NCI-H128 (cell line): ENCODE results near the gene SNX7.

ENCODE experiments used
- DNase-seq: peaks from one replicate; lab custom pipeline; 2025; ENCODE audit not compliant: unreplicated experiment; lab: John Stamatoyannopoulos, UW

The SNX7 gene, protein sequence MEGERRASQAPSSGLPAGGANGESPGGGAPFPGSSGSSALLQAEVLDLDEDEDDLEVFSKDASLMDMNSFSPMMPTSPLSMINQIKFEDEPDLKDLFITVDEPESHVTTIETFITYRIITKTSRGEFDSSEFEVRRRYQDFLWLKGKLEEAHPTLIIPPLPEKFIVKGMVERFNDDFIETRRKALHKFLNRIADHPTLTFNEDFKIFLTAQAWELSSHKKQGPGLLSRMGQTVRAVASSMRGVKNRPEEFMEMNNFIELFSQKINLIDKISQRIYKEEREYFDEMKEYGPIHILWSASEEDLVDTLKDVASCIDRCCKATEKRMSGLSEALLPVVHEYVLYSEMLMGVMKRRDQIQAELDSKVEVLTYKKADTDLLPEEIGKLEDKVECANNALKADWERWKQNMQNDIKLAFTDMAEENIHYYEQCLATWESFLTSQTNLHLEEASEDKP

DNA sequence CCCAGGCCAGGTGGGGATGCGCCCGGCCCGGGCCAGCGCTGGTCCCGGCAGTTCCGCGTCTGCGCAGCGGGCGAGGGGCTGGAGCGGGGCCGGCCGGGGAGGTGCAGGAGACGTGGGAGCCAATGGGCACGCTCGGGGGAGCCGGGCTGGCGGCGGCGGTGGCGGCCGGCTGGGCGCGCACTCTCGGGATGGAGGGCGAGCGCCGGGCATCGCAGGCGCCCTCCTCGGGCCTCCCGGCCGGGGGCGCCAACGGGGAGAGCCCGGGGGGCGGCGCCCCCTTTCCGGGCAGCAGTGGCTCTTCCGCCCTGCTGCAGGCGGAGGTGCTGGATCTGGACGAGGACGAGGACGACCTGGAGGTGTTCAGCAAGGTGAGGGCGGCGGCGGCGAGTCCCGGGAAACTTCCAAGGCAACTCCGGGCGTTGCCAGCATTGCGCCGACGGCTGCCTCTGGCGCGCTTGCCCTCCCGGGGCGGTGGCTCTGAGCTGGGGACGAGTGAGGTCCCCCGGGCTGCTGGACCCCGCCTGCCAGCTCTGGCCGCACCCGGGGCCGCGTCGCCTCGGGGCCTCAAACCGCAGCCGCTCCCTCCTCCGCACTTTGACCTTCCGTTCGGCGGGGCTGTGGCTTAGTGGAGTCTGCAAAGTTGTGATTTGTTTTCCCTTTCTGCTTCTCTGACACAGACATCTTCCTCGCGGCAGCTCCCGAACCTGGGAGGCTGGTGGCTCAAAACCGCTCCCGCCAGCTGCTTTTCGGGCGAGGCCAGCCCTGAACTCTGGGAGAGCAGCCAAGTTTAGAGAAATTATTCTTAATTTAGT, at the start of gene SNX7:
TSS of gene SNX7 (plus strand) at position 178 of the 812 bp plus-strand sequence. CDS start at position 189, 11 bp downstream.
- DNase-seq: no peak

DNA sequence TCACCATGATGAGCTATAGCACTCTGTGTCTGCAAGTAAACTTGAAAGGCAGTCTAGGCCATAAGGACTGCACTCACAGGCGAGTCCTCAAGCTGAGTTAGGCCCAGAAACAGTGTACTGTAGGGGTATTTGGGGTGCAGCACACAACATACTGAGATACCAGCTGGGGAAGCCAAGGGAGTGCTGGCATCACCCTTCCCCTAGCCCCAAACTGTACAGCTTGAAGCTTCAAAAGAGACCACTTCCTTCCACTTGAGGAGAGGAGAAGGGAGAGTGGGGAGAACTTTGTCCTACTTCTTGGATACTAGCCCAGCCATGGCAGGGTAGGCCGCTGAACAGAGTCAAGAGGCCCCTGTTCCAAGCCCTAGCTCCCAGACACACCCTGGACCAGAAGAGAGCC, 24.2 kb upstream of the SNX7 start:
- DNase-seq: no peak

DNA sequence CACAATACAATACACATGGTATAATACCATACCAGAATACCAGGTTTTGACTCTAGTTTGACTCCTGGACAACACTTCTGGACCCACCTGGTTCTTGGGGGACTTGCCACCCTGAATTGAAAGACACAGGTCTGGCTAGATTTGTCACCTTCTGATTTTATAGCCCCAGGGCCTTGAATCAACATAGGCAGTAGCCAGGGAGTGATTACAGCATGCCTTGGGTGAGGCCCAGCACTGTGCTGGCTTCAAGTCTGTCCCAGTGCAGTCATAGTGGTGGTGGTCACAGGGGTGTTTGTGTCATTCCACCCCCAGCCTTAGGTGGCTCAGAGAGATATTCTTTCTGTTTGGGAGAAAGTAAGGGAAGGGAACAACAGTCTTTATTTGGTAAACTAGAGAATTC, 23.3 kb upstream of the SNX7 start:
- DNase-seq: no peak

DNA sequence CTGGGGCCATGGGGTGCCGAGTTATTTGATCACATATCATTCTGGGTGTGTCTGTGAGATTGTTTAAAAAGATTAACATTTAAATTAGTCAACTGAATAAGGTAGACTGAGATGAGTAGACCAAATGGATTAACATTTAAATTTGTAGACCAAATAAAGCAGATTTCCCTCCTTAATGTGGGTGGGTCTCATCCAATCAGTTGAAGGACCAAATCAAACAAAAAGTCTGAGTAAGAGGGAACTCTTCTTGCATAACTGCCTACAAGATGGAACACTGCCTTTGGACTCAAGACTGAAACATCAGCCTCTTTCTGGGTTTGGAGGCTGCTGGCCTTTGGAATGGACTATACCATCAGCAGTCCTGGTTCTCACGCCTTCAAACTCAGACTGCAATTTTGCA, 17.0 kb upstream of the SNX7 start:
- no peak for DNase-seq

DNA sequence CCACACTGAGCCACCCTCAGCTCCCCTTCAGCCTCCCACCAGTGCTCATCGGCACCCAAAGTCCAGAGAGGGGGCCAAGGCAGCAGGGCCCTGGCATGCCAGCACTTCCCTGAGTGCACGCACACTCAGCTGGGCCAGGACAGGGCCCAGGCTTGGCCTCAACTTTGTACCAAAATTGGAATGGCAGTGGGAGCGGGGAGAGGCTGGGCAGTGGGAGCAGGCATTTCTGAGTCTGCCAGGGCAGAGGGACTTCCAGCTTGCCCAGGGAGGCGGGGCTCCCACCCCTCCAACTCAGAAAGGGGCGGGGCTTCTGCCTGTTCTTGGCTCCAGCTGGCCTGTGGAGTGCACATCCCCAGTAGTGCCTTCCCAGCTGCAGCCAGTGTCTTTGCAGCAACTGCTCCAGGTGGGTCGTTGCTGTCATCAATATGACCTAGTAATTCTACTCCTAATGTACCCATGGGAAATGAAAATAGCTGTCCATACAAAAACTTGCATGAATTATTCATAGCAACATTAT, 10.3 kb upstream of the SNX7 start:
- DNase-seq: no peak

DNA sequence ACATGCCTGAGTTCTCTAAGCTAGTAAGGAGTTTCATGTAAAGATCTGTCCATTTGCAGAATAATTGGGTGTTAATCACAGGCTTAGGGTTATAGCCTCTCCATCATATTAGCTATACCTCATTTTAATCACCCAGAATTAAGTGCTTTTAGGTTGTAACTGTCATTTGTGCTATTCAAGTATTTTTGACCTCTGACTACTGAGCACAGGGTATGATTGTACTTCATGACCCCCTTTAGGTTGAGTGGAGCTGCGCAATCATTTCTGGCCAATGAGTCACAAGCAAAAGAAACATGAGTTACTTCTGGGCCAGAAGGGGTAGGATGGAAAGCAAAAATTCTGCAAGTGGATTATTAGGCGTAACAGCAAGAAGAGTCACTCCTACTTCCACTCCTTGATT, 8.4 kb upstream of the SNX7 start:
- no peak for DNase-seq

DNA sequence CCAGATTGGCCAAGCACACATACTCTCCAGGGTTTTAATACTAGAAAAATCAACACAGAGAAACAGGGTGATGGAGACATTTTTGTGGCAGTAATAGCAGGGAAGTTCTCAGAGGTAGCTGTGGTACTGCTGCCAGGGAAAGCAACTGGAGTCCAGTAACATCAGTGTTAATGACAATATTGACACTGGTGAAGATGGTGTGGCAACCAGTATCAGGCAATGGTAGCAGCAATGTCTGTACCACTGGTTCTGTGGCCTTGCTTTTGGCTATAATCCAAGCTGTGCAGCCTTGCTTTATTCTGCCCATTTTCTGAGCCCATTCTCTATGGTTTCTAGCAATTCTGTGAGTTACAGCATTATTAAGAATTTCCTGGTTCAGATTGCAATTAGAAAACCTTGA, 1.6 kb upstream of the SNX7 start:
- no peak for DNase-seq

DNA sequence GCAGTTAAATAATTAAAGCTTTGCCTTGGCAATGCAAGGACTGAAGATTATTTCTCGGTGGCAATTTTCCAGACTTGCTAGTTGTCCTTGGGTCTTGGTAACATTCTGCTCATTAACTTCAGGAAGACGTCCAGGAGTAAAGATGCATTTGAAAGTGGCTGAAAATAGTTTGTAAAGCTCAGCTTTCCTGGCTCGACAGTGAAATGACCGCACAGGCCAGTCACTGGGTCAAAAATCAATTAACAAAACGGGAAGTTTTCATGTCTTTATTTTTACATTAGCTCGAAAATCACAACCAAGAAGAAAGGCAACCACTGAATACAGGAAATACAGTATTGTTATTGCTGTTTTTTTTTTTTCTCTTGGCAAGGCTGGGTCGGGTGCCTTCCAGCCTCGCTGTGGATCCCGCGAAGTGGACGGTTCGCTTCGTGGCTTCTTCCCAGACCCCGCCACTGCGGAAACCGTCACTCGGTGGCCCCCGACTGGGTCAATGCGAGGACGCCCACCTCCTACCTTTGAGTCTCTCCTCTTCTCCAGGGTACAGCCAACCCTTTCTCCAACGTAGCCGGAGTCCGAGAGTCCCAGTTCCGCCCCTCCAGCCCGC, 479 bp upstream of the SNX7 start:
- no peak for DNase-seq

DNA sequence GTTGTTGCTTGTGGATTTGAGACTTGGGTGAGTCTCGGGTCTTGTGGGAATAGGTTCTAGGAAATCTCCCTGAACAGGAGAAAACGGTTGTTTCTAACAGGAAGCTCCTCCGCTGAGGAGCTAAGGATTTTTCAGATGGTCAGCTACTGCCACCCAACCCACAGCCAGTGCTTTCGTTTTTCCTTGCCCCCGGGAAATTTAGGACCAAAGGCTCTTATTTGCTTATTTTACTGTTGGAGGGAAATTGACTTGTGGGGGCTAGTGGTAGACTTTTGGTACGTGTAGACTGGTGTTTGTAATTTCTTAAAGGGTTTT, 792 bp downstream of the SNX7 start:
- no peak for DNase-seq

DNA sequence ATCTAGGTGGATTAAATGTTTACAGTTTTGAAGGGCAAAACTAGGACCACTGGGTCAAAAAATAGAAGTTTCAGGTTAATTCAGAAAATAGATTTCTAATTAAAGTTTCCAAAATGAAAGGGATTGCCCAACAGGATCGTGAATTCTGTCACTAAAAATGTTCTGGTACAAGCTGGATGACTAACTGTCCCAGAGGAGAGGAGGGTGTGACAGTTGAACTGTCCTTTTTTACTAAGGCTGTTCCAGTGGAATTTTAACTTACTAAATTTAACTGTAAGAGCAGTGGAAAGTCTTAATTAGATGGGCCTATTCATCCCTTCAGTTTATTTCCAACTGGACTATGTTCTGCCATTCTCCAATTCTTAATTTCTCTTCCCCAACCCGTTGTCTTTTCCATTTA, 7.2 kb downstream of the SNX7 start:
- no peak for DNase-seq

DNA sequence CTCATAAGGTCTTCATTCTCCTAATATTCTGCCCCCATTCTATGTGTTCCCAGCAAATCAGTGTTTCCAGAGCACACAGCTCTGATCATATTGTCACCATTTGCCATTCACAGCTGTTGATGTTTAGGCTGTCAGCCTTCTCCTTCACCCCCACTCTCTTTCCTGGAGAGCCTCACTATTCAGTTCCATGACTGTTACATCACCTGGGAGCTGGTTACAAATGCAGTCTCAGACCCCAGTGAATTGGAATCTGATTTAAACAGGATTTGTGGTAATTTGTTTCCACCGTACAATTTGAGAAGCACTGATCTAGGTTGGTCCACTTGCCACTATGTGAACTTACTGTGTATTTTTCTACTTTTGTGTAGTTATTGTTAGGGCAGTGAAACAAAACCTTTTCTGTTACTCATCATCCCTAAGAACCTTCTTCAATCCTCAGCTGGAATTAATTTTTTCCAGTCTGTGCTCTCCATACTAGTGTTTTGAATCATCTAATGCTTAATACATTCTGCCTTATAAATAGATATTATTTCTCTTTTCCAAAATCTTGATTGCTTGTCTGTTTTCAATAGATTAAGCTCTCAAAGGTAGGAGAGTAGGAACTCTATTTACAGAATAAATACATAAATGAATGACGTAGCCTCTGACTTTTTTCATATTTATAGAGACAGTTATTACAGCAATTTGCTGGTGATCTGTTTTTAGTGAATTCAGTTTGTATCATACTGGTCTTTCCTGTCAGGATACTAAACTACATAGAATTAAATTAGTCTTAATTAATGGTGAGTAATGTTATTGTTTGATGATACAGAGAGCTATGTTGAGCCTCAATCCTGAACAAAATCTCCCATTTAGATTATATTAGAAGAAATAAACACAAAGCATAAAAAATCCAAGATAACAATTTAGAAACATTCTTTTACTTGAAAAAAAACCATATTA, 8.1 kb downstream of the SNX7 start:
- no peak for DNase-seq

DNA sequence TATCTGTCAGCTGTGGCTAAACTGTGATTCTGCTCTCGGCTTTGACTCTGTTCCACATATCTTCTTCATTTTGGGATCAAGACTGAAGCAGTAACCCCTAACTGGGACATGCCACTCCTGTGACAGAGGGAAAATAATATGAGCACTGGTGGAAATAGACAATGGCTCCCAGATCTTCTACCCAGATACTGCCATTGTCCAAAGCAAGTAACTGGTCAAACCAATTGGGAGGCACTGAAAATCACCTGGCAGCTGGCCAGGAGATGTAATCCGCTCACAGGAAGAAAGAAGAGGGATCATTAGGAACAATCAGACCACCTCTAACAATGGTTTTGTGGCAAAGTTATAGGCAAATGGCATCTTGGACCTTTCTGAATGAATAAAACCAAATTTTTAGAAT, 10.7 kb downstream of the SNX7 start:
- no peak for DNase-seq

DNA sequence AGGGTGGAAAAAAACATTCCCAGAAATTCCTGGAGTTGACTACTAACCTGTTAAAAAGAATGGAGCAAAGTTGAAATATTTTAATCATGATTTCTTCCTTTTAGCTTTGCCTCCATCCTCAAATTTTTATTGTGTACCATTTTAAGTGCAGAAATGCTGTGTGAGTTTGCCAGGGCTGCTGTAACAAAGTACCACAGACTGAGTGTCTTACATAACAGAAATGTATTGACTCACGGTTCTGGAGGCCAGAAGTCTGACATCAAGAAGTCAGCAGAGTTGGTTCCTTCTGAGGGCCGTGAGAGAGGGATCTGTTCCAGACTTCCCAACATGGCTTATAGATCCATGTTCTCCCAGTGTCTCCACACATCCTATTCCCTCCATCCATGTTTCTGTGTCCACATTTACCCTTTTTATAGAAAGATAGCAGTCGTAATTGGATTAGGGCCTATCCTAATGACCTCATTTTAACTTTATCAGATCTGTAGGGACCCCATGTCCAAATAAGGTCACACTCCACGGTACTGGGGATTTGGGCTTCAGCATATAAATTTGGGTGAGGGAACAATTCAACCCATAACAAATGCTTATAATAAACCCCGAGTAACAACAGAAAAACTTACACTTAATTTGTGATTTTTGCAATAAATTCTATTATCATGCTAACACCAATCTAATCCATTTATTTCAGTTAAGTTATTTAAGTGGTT, 12.7 kb downstream of the SNX7 start:
- no peak for DNase-seq

DNA sequence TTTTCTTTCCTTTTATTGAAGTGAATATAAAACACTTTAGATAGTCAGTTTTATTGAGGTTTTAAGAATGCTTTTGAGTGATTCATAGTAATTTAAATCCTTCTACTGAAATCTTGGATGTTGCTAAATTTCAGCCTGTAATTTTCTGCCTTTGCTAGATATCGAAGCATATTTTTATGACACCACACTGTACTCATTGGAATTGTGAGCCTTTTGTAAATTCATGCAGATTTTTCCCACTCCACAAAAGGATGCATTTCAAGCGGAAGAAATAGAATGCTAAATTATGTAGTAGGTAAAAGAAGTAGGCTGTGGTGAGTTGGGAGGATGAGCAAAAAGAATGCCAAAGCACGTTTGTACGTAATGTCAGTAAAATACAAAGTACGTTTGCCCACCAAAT, 13.8 kb downstream of the SNX7 start:
- DNase-seq: no peak

DNA sequence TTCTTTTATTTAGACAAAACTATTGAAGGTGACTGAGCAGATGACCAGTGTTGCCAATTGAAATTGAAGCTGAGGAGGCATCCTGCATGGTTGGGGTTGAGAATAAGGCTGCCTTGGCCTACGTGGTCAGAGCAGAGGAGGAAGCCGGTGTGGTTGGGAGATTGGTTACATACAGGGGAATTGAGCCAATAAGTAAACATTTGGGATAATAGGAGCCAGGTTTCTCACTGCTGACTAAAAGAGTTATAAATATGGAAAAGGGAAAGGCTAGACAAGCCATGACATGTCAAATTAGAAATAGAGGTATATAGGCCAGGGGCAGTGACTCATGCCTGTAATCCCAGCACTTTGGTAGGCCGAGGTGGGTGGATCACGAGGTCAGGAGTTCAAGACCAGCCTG, 15.8 kb downstream of the SNX7 start:
- no peak for DNase-seq

DNA sequence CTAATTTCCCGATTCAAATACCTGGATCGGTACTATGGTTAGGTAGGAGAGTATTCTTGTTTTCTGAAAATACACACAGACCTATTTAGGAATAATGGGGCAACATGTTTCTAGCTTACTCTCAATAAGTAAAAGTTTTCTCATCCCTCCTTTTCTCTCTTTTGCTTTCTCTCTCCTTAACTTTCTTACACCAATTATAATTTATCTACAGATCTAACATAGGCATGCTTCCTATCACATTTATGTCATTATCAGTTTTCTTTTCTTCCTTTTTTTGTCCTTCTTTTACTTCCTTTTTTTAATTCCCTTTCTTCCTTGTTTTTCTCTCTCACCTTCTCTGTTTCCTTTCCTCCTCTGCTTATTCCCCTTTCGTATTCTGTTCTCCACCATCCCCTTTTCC, 20.3 kb downstream of the SNX7 start:
- no peak for DNase-seq

DNA sequence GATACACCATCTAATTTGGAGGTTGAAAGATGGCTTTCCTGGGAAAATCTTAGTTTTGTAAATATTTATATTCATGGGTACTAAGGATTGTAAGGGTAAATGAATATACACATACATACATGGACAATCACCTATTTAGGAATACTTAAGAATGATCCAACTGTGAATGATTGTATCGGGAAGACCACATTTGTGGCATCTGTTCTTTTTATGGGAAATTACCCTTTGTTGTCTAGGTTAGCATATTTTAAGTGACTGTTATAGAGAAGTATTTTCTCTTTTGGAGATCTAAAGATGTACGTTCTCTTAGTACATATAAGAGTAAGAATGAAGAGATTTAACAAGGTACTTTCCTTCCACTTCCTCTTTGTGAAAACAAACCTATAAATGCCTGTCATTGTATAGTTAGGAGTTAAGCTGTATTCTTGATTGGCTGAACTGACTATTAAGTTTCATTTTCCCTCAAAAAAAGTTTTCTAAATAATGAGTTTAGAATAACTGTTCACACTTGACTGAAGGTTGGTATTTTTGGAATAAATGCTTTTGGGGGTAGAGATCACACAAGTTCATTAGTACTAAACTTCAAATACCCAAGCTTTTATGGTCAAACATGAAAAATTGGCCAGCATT, 26.7 kb downstream of the SNX7 start:
- no peak for DNase-seq

DNA sequence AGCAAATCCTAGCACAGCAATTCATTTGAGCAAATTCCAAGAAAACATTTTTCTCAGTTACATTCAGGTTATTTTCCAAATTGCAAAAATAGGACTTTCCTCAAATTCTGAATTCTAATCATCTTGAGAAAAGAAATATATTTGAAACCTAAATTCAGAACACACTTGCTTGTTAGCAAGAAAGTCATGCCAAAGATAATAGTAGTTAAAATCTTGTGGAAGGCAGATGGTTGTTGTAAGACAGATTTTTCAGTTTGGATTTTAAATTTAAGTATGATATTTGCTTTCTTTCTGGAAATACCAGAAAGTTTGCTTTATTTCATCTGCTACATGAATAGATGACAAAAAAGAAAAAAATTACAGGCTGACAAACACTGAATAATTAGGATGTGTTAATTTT, 29.1 kb downstream of the SNX7 start:
- no peak for DNase-seq

DNA sequence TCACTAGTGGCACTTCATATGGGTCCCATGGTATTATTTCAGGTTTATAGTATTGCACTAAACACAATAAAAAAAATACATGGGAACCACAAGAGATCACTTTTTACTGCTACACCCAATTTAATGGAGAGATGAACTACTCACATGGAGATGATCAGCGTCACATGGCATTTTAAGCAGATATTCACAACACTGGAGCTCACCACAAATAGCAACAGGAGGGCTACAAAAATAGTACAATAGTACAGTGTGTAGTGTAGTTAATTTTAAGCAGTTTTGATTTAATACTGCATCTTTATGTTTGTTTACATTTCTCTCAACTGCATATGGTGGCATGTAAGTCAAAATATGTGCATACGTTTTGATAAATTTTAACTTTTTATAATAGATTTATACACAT, 31.0 kb downstream of the SNX7 start:
- no peak for DNase-seq

DNA sequence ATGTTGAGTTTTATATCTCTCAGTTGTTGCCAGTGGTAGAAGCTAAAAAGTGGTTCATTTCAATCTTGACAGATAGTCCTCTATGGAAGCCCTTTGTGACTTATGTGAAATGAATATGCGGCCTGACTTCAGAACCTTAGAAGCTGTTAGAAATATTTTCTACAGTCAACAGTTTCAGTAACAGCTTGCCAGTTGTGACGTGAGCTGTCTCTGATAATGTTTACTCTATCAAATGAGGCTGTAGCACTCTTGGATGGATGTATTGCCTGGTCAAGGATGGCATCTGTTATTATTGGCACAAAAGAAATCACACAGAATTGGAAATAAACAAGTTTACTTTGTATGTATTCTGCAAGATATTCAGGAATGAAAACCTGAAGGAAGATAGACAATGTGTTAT, 31.9 kb downstream of the SNX7 start:
- no peak for DNase-seq
